Parathyroid adenoma (tissue), 2 donors: ENCODE results near the gene ZNF511.

Experiments
- H2AFZ ChIP-seq: fragments of 300-600 bp; sonication (generic); one replicate; pipeline ENCODE4 v1.7.0; 2017; ENCODE audit warnings: antibody characterized with exemption, mild to moderate bottlenecking
- H3K27ac ChIP-seq: fragments of 300-600 bp; sonication (generic); one replicate; pipeline ENCODE4 v1.7.0; 2017
- H3K27me3 ChIP-seq: fragments of 300-600 bp; sonication (generic); one replicate; pipeline ENCODE4 v1.7.0; 2017; ENCODE audit warnings: low read length; ENCODE audit not compliant: control insufficient read depth, insufficient read depth
- H3K36me3 ChIP-seq: fragments of 300-600 bp; sonication (generic); one replicate; pipeline ENCODE4 v1.7.0; 2017; ENCODE audit warnings: low read length; ENCODE audit not compliant: control insufficient read depth, insufficient read depth
- H3K4me1 ChIP-seq: fragments of 300-600 bp; sonication (generic); one replicate; pipeline ENCODE4 v1.7.0; 2017; ENCODE audit warnings: control low read depth
- H3K4me2 ChIP-seq: fragments of 300-600 bp; sonication (generic); one replicate; pipeline ENCODE4 v1.7.0; 2017; ENCODE audit warnings: low read length
- H3K4me3 ChIP-seq: fragments of 300-600 bp; sonication (generic); one replicate; pipeline ENCODE4 v1.7.0; 2017; ENCODE audit warnings: low read depth, low read length
- H3K79me2 ChIP-seq: fragments of 300-600 bp; sonication (generic); one replicate; pipeline ENCODE4 v1.7.0; 2017; ENCODE audit warnings: control low read depth
- H3K9ac ChIP-seq: fragments of 300-600 bp; sonication (generic); one replicate; pipeline ENCODE4 v1.7.0; 2017; ENCODE audit warnings: mild to moderate bottlenecking
- H3K9me3 ChIP-seq: fragments of 300-600 bp; sonication (generic); one replicate; pipeline ENCODE4 v1.7.0; 2017; ENCODE audit warnings: low read length; ENCODE audit not compliant: control insufficient read depth
- CTCF ChIP-seq: fragments of 300-600 bp; sonication (generic); IDR thresholded peaks from one replicate; pipeline ENCODE4 v1.7.0; 2017; ENCODE audit warnings: antibody characterized with exemption, mild to moderate bottlenecking
- donor health status: primary hyperparathyroidism.

Gene ZNF511

DNA sequence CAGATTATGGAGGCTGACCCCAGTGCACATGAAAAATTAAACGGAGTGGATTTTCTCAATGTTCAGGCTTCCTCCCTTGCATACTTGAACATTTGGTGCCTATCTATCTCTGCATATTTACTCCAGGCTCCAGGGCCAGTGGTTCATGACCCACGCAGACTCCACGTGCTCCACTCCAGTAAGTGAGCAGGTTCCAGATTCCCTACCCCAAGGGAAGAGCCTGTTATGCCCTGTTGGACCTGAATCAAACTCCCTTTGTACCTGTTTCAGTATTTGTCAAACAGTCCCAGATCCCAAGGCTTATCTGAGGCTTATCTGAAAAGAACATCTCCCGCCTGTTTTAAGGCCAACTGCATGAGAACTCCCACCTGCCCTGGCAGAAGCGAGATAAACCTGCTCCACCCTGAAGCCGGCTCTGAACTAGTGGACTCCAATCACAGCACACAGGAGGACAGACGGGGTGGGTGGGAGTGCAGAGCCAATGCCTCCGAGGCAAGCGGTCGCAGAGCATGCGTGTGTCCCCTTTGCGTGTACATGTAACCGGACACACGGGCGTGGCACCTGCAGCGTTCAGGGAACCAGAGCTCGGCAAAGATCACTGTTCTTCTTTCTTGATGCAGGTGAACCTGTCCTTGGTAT lies 51.4 kb downstream of the ZNF511 start:
- Histone ChIP-seq H2AFZ (peak overlapping the region; percentile 10), H3K4me2 (no peak overlapping the region), H3K27me3 (no peaks in the 10 kb centered on the region), H3K9me3 (no peaks in the 10 kb centered on the region), H3K4me1 (peaks cover 6% of the 10 kb centered on the region), H3K79me2 (no peaks in the 10 kb centered on the region), H3K36me3 (no peaks in the 10 kb centered on the region), H3K9ac (no peak overlapping the region), H3K4me3 (no peak overlapping the region), H3K27ac (no peak overlapping the region)
- TF ChIP-seq CTCF = no peak

DNA sequence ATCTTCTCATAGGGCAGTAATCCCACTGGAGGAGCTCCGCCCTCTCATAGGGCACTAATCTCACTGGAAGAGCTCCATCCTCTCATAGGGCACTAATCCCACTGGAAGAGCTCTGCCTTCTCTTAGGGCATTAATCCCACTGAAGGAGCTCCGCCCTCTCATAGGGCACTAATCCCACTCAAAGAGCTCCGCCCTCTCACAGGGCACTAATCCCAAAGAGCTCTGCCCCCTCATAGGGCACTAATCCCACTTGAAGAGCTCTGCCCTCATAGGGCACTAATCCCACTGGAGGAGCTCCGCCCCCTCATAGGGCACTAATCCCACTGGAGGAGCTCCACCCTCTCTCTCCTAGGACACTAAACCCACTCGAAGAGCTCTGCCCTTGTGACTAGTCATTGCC lies 52.5 kb downstream of the ZNF511 start:
- Histone ChIP-seq H2AFZ (no peak overlapping the region), H3K4me1 (peaks cover 6% of the 10 kb centered on the region), H3K4me3 (no peak overlapping the region), H3K36me3 (no peaks in the 10 kb centered on the region), H3K9ac (no peak overlapping the region), H3K27me3 (no peaks in the 10 kb centered on the region), H3K4me2 (no peak overlapping the region), H3K27ac (no peak overlapping the region), H3K79me2 (no peaks in the 10 kb centered on the region), H3K9me3 (no peaks in the 10 kb centered on the region)
- no peak for TF ChIP-seq CTCF

DNA sequence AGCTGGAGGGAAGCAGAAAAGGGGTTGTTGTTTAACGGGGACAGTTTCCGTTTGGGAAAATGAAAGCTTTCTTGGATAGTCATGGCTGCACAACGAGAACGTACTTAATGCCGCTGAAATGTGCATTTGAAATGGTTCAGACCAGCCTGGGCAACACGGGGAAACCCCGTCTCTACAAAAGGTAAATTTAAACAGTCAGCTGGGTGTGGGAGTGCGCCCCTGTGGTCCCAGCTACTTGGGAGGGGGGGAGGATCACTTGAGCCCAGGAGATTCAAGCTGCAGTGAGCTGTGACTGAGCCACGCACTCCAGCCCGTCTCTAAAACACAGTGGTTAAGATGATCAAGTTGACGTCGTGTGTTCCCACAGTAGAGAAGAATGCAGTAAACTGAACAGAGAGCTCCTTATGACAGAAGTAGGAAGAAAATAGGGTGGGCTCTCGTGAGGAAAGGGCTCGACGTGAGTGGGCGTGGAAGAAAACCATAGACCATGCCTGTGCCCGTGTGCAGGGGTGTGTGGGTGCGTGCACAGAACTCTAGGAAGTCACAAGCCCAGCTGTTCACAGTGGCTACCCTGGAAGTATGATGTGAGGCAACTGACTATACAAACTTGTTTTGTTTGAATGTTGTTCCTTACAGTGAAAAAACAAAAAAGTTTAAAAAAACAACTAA lies 53.2 kb downstream of the ZNF511 start:
- TF ChIP-seq CTCF = no peak
- no peak overlapping the region for H3K27ac ChIP-seq
- no peak overlapping the region for H3K9ac ChIP-seq
- peaks cover 6% of the 10 kb centered on the region for H3K4me1 ChIP-seq
- no peak overlapping the region for H2AFZ ChIP-seq
- no peak overlapping the region for H3K4me3 ChIP-seq
- no peak overlapping the region for H3K4me2 ChIP-seq
- no peaks in the 10 kb centered on the region for H3K9me3 ChIP-seq
- no peaks in the 10 kb centered on the region for H3K27me3 ChIP-seq
- no peaks in the 10 kb centered on the region for H3K36me3 ChIP-seq
- H3K79me2 ChIP-seq = no peaks in the 10 kb centered on the region
